K562 (cell line): ENCODE results near the gene HADHB. TPM values are rescaled to one million over a fixed set of nuclear protein-coding genes. Genes with fewer than 3 reads are reported as not detected.

Experiments
- ATAC-seq: fragments of 200-7000 bp; cut with Tn5 transposase; 3 replicates; pipeline ENCODE4 v1.9.1; 2020; ENCODE audit warnings: moderate library complexity
- BruUV-seq: library from RNA; stranded (reverse); fragments of 400-500 nt; replicated peaks from 2 replicates; lab custom pipeline; 2021; lab: Mats Ljungman, UMichigan
- CTCF ChIA-PET: fragments of 300-600 bp; formaldehyde crosslinking; extraction: SDS; loops from one replicate; lab custom pipeline; 2021; ENCODE audit warnings: low intra/inter-chr PET ratio; lab: Yijun Ruan, JAX
- POLR2A ChIA-PET: fragments of 300-600, 350-650 bp; sonication (Branson Sonifier 250); formaldehyde crosslinking; extraction: SDS; loops from one replicate; lab custom pipeline; 2021; ENCODE audit warnings: antibody characterized with exemption, inconsistent platforms; lab: Yijun Ruan, JAX
- DNase-seq, 4 experiments: peaks; one replicate each; pipeline versions ENCODE4 v3.0.0 to v3.0.0-alpha.2; 2011 to 2018; ENCODE audit warnings: low spot score in 3 of 4, mixed read lengths in 3 of 4; ENCODE audit errors: extremely low read depth in 1 of 4
- FAIRE-seq: peaks from 2 replicates; lab custom pipeline; 2011; peaks lifted over from hg19 to GRCh38; lab: Jason Lieb, UNC
- H2AFZ ChIP-seq: 2 replicates; pipeline ENCODE4 v1.6.0; 2011; ENCODE audit warnings: low read depth, low read length, control low read depth, inconsistent platforms
- H3K27ac ChIP-seq: fragments of 200-600 bp; 3 replicates; pipeline ENCODE4 v1.8.0; 2011; ENCODE audit warnings: low read depth, mild to moderate bottlenecking, control low read depth, inconsistent platforms, low read length, moderate library complexity, mixed read lengths; ENCODE audit errors: extremely low read depth
- H3K27me3 ChIP-seq, 2 experiments: fragments of 300-600 bp in 1 of 2; 2 replicates in 1 of 2; 3 replicates in 1 of 2; pipeline versions ENCODE4 v1.6.0 to v1.8.0; 2011; ENCODE audit warnings: inconsistent platforms in 2 of 2, low read length in 2 of 2, mild to moderate bottlenecking in 1 of 2, mixed read lengths in 1 of 2, moderate library complexity in 1 of 2; ENCODE audit not compliant: control insufficient read depth in 2 of 2, insufficient read depth in 2 of 2
- H3K36me3 ChIP-seq: fragments of 300-600 bp; 3 replicates; pipeline ENCODE4 v1.8.0; 2011; ENCODE audit warnings: mild to moderate bottlenecking, low read length, inconsistent platforms; ENCODE audit not compliant: control insufficient read depth, insufficient read depth
- H3K4me1 ChIP-seq, 2 experiments: fragments of 200-600 bp in 1 of 2; replicated peaks in 1 of 2; 2 replicates in 1 of 2; 3 replicates in 1 of 2; pipeline versions ENCODE4 v1.5.1 to v1.8.0; 2011; ENCODE audit warnings: inconsistent platforms in 2 of 2, low read length in 2 of 2, mild to moderate bottlenecking in 1 of 2, mixed read lengths in 1 of 2, moderate library complexity in 1 of 2; ENCODE audit not compliant: control insufficient read depth in 2 of 2, insufficient read depth in 2 of 2
- H3K4me2 ChIP-seq: 2 replicates; pipeline ENCODE4 v1.6.1; 2011; ENCODE audit warnings: low read length, control low read depth, inconsistent platforms, mixed read lengths; ENCODE audit not compliant: insufficient read depth
- H3K4me3 ChIP-seq: fragments of 200-600 bp; sonication (generic), shearing (Covaris generic); 2 replicates; pipeline ENCODE4 v1.5.1; 2016; ENCODE audit warnings: control low read depth, inconsistent platforms
- H3K79me2 ChIP-seq: fragments of 200-600 bp; 3 replicates; pipeline ENCODE4 v1.8.0; 2011; ENCODE audit warnings: low read length, inconsistent platforms; ENCODE audit not compliant: control insufficient read depth, insufficient read depth
- H3K9ac ChIP-seq, 2 experiments: 2 replicates each; pipeline versions ENCODE4 v1.6.0 to v1.6.1; 2011; ENCODE audit warnings: low read depth in 2 of 2, low read length in 2 of 2, control low read depth in 1 of 2, inconsistent platforms in 1 of 2, mild to moderate bottlenecking in 1 of 2, mixed read lengths in 1 of 2; ENCODE audit not compliant: insufficient read depth in 1 of 2
- H3K9me1 ChIP-seq: one replicate; pipeline ENCODE4 v1.6.0; 2011; ENCODE audit warnings: inconsistent platforms, mild to moderate bottlenecking, low read length, moderate library complexity; ENCODE audit not compliant: control insufficient read depth, insufficient read depth
- H3K9me3 ChIP-seq: replicated peaks from 2 replicates; pipeline ENCODE4 v1.5.1; 2011; ENCODE audit warnings: low read depth, low read length, inconsistent platforms; ENCODE audit not compliant: control insufficient read depth, insufficient read depth
- H4K20me1 ChIP-seq: replicated peaks from 2 replicates; pipeline ENCODE4 v1.6.1; 2011; ENCODE audit warnings: low read length, inconsistent platforms, mixed read lengths; ENCODE audit not compliant: control insufficient read depth, insufficient read depth
- GABPB2 ChIP-seq: fragments of 250-450 bp; sonication (Bioruptor Pico); conservative IDR thresholded peaks from 2 replicates; pipeline ENCODE4 v1.5.1; 2021; ENCODE audit warnings: mild to moderate bottlenecking
- HDGF ChIP-seq: fragments of 450-650 bp; IDR thresholded peaks from 2 replicates; pipeline ENCODE4 v1.6.1; 2016
- NCOR1 ChIP-seq: fragments of 450-650 bp; IDR thresholded peaks from 2 replicates; pipeline ENCODE4 v1.6.1; 2016; ENCODE audit warnings: mild to moderate bottlenecking, moderate library complexity
- RFX5 ChIP-seq: IDR thresholded peaks from 2 replicates; pipeline ENCODE4 v1.6.1; 2011; ENCODE audit warnings: low read depth, mild to moderate bottlenecking, improper control_type of control experiment, low read length
- ZNF224 ChIP-seq: sonication (generic); formaldehyde crosslinking; IDR thresholded peaks from 2 replicates; pipeline ENCODE4 v1.8.0; 2022; ENCODE audit warnings: mild to moderate bottlenecking, missing genetic modification reagents
- WGBS: fragments of 100-300 bp; shearing (Covaris generic); methylation state at CpG from one replicate; pipeline ENCODE4 v1.1.6; 2016; ENCODE audit warnings: low coverage, mixed read lengths; ENCODE audit not compliant: insufficient coverage; ENCODE audit errors: missing lambda C conversion rate; 5-methylcytosine and 5-hydroxymethylcytosine counted together
- in situ Hi-C: fragments of 300-500 bp; cut with MboI; formaldehyde crosslinking; loops from 4 replicates; pipeline ENCODE4 v1.15.0; 2018; ENCODE audit warnings: inconsistent platforms, mixed read lengths
- intact Hi-C: fragments of 100-400 bp; cut with micrococcal nuclease; formaldehyde crosslinking; loops from 2 replicates; pipeline ENCODE4 v1.14.2; 2022
- polyA plus RNA-seq, 8 experiments: library from polyadenylated mRNA; depleted of rRNA in 4 of 8; stranded (reverse) in 5 of 8; unstranded in 3 of 8; fragments of >200 nt; fragmentation: Nextera tagmentation in 2 of 8; fragmentation: Illumina TruSeq in 1 of 8; extraction: Ambion mirVana in 2 of 8; extraction: Trizol in 1 of 8; gene quantifications; 2 replicates each; pipeline versions ENCODE4 v1.2.1 to v1.2.3, GENCODE V29; 2011 to 2014; ENCODE audit warnings: inconsistent platforms in 1 of 8, missing spikeins in 1 of 8
- total RNA-seq, 7 experiments: library from RNA; depleted of rRNA in 6 of 7; stranded (reverse); fragments of >200 nt in 6 of 7; fragmentation: Illumina TruSeq in 2 of 7; extraction: Trizol in 2 of 7; gene quantifications; 2 replicates each; pipeline versions ENCODE4 v1.2.1 to v1.2.3, GENCODE V29; 2011 to 2021; ENCODE audit warnings: low replicate concordance in 1 of 7
- TF ChIP-seq, protein P1 (sequence below): fragments of 450-650 bp; IDR thresholded peaks from 2 replicates; pipeline ENCODE4 v1.7.1; 2018; ENCODE audit warnings: mild to moderate bottlenecking, low read depth; ENCODE audit not compliant: partially characterized antibody

HADHB gene
- total and polyA plus RNA-seq, 9 of the 15 experiments (the other 6 are each of a cell fraction or from before 2014, with no cell fraction given), result 67.3 to 199 (median 100) TPM

DNA sequence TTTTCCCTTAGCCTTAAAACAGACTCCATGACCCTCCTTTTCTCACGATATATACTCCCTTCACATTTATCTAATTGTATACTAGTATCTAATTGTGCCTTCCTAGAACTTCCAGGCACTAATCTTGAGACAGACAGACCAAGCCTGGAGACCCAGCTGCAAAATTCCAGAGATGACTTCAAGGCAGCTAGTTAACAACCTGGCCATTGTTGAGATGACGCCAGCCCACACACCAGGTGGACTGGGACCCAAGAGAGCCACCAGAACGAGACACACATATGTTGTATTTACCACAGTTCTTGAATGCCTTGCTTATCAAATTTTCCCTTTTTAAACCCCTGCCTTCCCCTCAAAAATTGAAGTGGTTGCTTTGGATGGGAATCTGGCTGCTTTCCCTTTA, 52.3 kb downstream of the HADHB start:
- intact Hi-C loops, result no loop called here
- DNase-seq (no peak), ATAC-seq (no peak), FAIRE-seq (no peak)
- Histone ChIP-seq H3K4me3 (no peak overlapping the region), H3K4me2 (no peak overlapping the region), H3K27me3 (peaks cover 0 to 10% of the 10 kb centered on the region in 2 experiments; a peak in 2 of 5 replicates), H4K20me1 (no peaks in the 10 kb centered on the region)
- no TSS peak for BruUV-seq
- WGBS, result 45% methylated on average over 3 of the region's 3 CpGs
- no peak for TF ChIP-seq HDGF
- TF ChIP-seq GABPB2 (CRISPR knock-in tag), result no peak
- no peak for TF ChIP-seq NCOR1
- no peak for TF ChIP-seq ZNF224
- TF ChIP-seq, protein P1, sequence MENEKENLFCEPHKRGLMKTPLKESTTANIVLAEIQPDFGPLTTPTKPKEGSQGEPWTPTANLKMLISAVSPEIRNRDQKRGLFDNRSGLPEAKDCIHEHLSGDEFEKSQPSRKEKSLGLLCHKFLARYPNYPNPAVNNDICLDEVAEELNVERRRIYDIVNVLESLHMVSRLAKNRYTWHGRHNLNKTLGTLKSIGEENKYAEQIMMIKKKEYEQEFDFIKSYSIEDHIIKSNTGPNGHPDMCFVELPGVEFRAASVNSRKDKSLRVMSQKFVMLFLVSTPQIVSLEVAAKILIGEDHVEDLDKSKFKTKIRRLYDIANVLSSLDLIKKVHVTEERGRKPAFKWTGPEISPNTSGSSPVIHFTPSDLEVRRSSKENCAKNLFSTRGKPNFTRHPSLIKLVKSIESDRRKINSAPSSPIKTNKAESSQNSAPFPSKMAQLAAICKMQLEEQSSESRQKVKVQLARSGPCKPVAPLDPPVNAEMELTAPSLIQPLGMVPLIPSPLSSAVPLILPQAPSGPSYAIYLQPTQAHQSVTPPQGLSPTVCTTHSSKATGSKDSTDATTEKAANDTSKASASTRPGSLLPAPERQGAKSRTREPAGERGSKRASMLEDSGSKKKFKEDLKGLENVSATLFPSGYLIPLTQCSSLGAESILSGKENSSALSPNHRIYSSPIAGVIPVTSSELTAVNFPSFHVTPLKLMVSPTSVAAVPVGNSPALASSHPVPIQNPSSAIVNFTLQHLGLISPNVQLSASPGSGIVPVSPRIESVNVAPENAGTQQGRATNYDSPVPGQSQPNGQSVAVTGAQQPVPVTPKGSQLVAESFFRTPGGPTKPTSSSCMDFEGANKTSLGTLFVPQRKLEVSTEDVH, result no peak
- no peak for TF ChIP-seq RFX5
- TF ChIP-seq, all 486 proteins: peak for 0
- Histone ChIP-seq H3K9ac (no peak overlapping the region), H3K9me3 (no peaks in the 10 kb centered on the region), H3K9me1 (no peaks in the 10 kb centered on the region), H3K27ac (no peak overlapping the region), H3K4me1 (peaks cover 2 to 4% of the 10 kb centered on the region in 2 experiments; a peak in 2 of 5 replicates), H2AFZ (no peak overlapping the region), H3K36me3 (no peaks in the 10 kb centered on the region), H3K79me2 (no peaks in the 10 kb centered on the region)
- POLR2A ChIA-PET, result interaction anchor here (0.6 to 1.1 kb wide), 2 partner anchors 49 to 104 kb away, joined by 3 read pairs; partner anchors contain the start of gene SELENOI
- CTCF ChIA-PET, result no interaction called here
- in situ Hi-C loops, result no loop called here
